ENCODE data around the gene MARK2.

GRCh38 chr11:63843041-63843440 lies 4.1 kb downstream of the MARK2 start:
- no peak for TF ChIP-seq CTCF (IDR thresholded peaks at IDR 0.05)
- TF ChIP-seq EZH2phosphoT487 (IDR thresholded peaks at IDR 0.05), result no peak
